H54 (cell line): ENCODE results near the gene TBC1D8.

Experiments
- DNase-seq: peaks from one replicate; pipeline ENCODE4 v3.0.0; 2011; ENCODE audit warnings: low spot score, mixed read lengths; ENCODE audit not compliant: insufficient read length
- FAIRE-seq: peaks from 3 replicates; lab custom pipeline; 2011; peaks lifted over from hg19 to GRCh38; lab: Jason Lieb, UNC
- POLR2A ChIP-seq: IDR thresholded peaks from 2 replicates; pipeline ENCODE4 v1.6.1; 2011; ENCODE audit warnings: low read depth, mild to moderate bottlenecking, low read length

The TBC1D8 gene

DNA sequence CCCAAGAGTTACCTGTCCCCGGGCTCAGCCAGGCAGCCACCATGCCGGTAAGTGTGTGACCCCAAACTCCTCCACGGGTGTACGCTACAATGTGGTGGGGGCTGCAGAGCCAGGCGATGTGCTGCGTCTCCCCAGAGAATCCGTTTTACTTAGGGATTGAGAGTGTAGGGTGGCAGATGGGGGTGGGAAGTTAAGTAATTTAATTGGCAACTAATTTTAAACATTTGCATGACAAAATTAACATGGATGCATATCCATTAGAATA, 175.7 kb downstream of the TBC1D8 start:
- DNase-seq (no peak), FAIRE-seq (no peak)
- no peak for TF ChIP-seq POLR2A

GRCh38 chr2:100974712-100975520, 176.3 kb downstream of the TBC1D8 start:
- TF ChIP-seq POLR2A: no peak
- DNase-seq (no peak), FAIRE-seq (no peak)

DNA sequence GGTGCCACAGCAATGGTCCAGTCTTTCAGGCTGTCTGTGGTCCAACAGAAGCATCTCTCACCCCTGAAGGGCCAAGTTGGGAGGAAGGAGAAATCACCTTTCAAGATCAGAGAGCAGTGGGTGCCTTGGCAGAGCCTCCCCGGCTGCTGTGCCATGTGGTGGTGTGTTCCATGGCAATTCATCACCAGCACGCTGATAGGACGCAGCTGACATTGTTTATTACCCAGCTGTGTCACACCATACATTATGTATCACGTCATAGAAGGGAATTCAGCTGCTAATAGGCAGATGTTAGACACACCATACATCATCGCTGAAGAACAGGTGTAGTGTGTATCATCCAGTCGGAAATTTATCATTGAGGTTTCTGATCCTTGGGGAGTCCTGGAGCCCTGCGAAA, 178.7 kb downstream of the TBC1D8 start:
- FAIRE-seq (no peak), DNase-seq (no peak)
- no peak for TF ChIP-seq POLR2A

GRCh38 chr2:100971221-100971620, 180.0 kb downstream of the TBC1D8 start:
- TF ChIP-seq POLR2A: no peak
- FAIRE-seq (no peak), DNase-seq (no peak)

DNA sequence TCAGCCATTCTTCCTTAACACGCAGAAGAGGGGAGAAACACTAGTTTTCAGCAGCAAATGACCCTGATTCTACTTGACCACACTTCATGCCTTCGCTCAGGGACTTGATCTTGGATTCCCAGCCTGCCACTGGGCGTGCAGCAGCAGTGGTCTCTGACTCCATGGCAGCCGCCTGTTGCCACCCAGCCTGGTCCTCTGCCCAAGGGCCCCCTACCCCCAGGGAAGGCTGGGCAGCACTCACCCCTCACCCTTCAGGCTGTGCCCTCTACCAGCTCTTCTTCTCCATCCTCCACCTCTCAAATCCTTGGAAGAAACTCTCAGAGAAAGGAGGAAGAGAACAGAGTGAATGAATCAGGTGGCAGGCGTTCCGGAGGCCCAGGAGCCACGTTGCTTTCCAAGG, 181.2 kb downstream of the TBC1D8 start:
- FAIRE-seq: no peak
- DNase-seq: no peak
- TF ChIP-seq POLR2A: no peak

DNA sequence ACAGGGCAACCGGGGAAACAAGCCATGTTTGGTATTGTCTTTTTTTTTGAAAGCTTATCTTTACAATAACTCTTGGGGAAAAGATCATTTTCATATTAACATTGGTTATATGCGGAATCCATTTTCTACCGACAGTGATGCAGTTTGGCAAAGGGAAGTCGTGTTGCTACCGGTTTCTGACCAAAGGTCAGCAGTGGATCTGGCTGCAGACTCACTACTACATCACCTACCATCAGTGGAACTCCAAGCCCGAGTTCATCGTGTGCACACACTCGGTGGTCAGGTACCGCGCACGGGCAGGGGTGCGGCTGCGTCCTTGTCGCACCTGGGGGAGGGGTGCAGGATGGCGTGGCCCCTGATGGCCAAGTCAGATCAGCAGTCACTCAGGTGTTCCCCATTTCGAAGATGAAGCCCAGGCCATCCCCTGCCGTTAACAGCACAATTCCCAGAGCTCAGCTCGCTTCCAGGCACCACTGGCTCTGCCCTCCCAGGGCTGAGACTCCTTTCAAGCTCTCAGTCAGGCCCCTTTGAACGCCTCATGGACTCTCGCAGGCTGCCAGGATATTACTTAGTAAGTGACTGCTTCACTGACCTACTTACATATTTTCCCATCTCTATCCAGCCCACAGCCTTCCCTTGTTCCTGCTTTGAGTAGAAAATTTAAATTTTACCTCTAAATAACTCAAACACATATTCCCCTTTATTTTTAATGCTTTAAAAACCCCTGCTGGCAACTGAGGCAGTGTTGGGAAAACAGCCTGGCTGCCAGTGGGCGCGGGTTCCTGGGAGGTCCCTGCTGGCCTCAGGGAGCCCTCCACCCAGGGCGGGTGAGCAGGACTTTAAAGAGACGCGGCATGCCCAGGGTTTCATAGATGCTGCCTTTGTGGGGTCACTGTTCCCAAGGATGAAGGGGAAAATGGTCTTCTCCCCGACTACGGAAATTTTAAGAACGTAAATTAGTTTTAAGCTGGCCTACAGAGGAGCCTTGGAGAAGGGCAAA, 182.7 kb downstream of the TBC1D8 start:
- no peak for FAIRE-seq
- TF ChIP-seq POLR2A: no peak
- no peak for DNase-seq

GRCh38 chr2:100967716-100968115, 183.5 kb downstream of the TBC1D8 start:
- FAIRE-seq (no peak), DNase-seq (no peak)
- no peak for TF ChIP-seq POLR2A

- TF ChIP-seq POLR2A: no peak
- FAIRE-seq (no peak), DNase-seq (no peak)
Measured at GRCh38 chr2:100965596-100965995, 185.6 kb downstream of the TBC1D8 start.

- DNase-seq (no peak), FAIRE-seq (no peak)
- no peak for TF ChIP-seq POLR2A
Measured at GRCh38 chr2:100964681-100965169, 186.5 kb downstream of the TBC1D8 start.

- DNase-seq (no peak), FAIRE-seq (no peak)
- no peak for TF ChIP-seq POLR2A
Measured at GRCh38 chr2:100964222-100964621, 187.0 kb downstream of the TBC1D8 start.

DNA sequence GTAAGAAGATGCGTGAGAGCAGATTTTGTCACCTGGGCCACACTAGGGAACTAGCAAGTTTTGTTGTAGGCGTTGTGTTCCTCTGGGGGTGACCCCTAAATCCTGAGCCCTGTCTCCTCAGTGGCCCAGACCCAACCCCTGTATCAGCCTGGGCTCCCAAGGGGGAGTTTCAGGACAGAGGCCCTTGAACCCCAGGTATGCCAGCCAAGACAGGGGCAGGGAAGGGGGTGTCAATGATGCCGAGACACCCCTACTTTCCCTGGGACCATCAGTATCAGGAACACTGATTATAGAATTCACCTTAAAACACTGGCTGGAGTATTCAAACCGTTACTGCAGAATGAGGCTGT, 188.2 kb downstream of the TBC1D8 start:
- DNase-seq (no peak), FAIRE-seq (no peak)
- no peak for TF ChIP-seq POLR2A

GRCh38 chr2:100962366-100963025, 188.7 kb downstream of the TBC1D8 start:
- TF ChIP-seq POLR2A: no peak
- DNase-seq (no peak), FAIRE-seq (no peak)

- no peak for TF ChIP-seq POLR2A
- DNase-seq: no peak
- no peak for FAIRE-seq
Measured at GRCh38 chr2:100960688-100961087, 190.5 kb downstream of the TBC1D8 start.
